Measurements from ENCODE around the gene CLIC3. TPM values are rescaled to one million over a fixed set of nuclear protein-coding genes. Genes with fewer than 3 reads are reported as not detected.

CLIC3 gene
- total and polyA plus RNA-seq, 2 donors (not counting 1 experiment from before 2014, with no cell fraction given), result 1.1 to 1.9 TPM

DNA sequence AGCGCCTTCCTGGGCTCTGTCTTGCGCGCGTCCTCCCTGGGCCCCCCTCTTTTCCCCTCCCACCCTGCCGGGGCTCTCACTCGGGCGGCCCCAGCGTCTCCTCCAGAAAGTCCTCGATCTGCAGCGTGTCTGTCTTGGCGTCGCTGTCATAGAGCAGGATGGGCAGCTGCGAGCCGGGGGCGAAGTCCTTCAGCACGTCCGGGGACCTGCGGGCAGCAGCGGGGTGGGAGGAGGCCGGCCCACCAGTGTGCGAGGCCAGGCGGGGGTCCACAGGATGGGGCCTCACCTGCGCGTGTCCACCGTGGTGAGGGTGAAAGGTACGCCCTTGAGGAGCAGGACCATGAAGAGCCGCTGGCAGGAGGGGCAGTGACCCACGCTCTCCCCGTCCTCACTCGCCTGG lies 1.0 kb downstream of the CLIC3 start:
- Histone ChIP-seq H3K27ac (ENCODE audit: low read length in 2 of 2) (no peak overlapping the region), H3K36me3 (replicated peaks in 1 of 2; ENCODE audit: control extremely low read depth in 1 of 2, control insufficient read depth in 1 of 2, extremely low read depth in 1 of 2, insufficient read depth in 2 of 2, low read length in 1 of 2) (peaks cover 0 to 6% of the 10 kb centered on the region in 2 experiments), H3K4me2 (replicated peaks; ENCODE audit: low read depth, low read length, poor library complexity, severe bottlenecking) (peak overlapping the region; percentile 90), H3K9me3 (ENCODE audit: control extremely low read depth in 1 of 3, control insufficient read depth in 2 of 3, insufficient read depth in 1 of 3, low read length in 2 of 3) (peaks cover 0 to 10% (median 0%) of the 10 kb centered on the region in 3 donors), H3K4me1 (ENCODE audit: control insufficient read depth in 2 of 2, insufficient read depth in 2 of 2, low read length in 2 of 2) (peaks cover 53 to 70% of the 10 kb centered on the region in 2 donors), H3K79me2 (ENCODE audit: control insufficient read depth, insufficient read depth, low read length) (peaks cover 10% of the 10 kb centered on the region), H2AFZ (ENCODE audit: insufficient read depth, low read depth, low read length, poor library complexity, severe bottlenecking) (no peak overlapping the region), H3K9ac (ENCODE audit: low read length) (no peak overlapping the region), H3K4me3 (ENCODE audit: control extremely low read depth in 1 of 5, extremely low read depth in 1 of 5, insufficient read depth in 1 of 5, low read depth in 2 of 5, low read length in 4 of 5) (no peak overlapping the region), H3K27me3 (replicated peaks in 1 of 4; ENCODE audit: control extremely low read depth in 1 of 4, control insufficient read depth in 3 of 4, insufficient read depth in 4 of 4, low read length in 3 of 4) (peaks cover 0 to 4% (median 0%) of the 10 kb centered on the region in 4 experiments), H4K20me1 (ENCODE audit: control insufficient read depth, insufficient read depth, low read length, poor library complexity, severe bottlenecking) (peaks cover 17% of the 10 kb centered on the region)
- TF ChIP-seq, protein P1, sequence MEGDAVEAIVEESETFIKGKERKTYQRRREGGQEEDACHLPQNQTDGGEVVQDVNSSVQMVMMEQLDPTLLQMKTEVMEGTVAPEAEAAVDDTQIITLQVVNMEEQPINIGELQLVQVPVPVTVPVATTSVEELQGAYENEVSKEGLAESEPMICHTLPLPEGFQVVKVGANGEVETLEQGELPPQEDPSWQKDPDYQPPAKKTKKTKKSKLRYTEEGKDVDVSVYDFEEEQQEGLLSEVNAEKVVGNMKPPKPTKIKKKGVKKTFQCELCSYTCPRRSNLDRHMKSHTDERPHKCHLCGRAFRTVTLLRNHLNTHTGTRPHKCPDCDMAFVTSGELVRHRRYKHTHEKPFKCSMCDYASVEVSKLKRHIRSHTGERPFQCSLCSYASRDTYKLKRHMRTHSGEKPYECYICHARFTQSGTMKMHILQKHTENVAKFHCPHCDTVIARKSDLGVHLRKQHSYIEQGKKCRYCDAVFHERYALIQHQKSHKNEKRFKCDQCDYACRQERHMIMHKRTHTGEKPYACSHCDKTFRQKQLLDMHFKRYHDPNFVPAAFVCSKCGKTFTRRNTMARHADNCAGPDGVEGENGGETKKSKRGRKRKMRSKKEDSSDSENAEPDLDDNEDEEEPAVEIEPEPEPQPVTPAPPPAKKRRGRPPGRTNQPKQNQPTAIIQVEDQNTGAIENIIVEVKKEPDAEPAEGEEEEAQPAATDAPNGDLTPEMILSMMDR (IDR thresholded peaks at IDR 0.05), result no peak
- no peak for TF ChIP-seq EZH2 (IDR thresholded peaks at IDR 0.05; ENCODE audit: borderline replicate concordance, insufficient read depth, low read depth, low read length, poor library complexity, severe bottlenecking)
- WGBS (ENCODE audit: insufficient coverage), result 67% methylated on average over 29 of the region's 30 CpGs
- Mint-ChIP-seq H3K27me3 (peaks cover 3% of the 10 kb centered on the region), H3K4me3 (no peak overlapping the region), H3K27ac (peak overlapping the region; percentile 61), H3K4me1 (peaks cover 53% of the 10 kb centered on the region), H3K9me3 (ENCODE audit: insufficient read depth) (no peaks in the 10 kb centered on the region)
- CTCF ChIA-PET, result interaction anchor here (1.2 to 3.4 kb wide), 3 partner anchors 31 to 39 kb away, joined by 4 to 22 read pairs (median 11); partner anchors contain the start of gene ABCA2
- intact Hi-C loops (cut with micrococcal nuclease), result no loop called here
- no peak for ATAC-seq (ENCODE audit: low read depth)
- no peak for DNase-seq
- POLR2A ChIA-PET, result interaction anchor here (1.2 to 1.5 kb wide), 2 partner anchors 32 to 34 kb away, joined by 4 to 5 read pairs; no protein-coding TSS in a partner anchor

DNA sequence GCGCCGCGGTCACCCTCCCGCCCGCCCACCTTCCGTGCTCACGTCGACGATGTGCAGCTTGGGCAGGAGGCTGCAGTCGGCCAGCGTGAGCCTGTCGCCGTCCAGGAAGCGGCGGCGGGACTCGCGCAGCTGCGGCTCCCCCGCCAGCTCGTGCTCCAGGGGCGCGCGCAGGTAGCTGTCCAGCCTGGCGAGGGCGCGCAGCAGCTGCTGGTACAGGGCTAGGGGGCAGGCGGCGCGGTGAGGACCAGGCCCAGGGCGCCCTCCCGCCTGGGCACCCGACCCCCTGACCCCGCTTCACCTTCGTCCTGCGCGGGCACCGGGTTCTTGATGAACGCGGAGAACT lies 1.5 kb downstream of the CLIC3 start:
- Mint-ChIP-seq H3K27ac (no peak overlapping the region), H3K9me3 (ENCODE audit: insufficient read depth) (no peaks in the 10 kb centered on the region), H3K4me1 (peaks cover 48% of the 10 kb centered on the region), H3K4me3 (no peak overlapping the region), H3K27me3 (peaks cover 3% of the 10 kb centered on the region)
- POLR2A ChIA-PET, result interaction anchor here (1.2 kb wide), 1 partner anchor 32 kb away, joined by 4 read pairs; no protein-coding TSS in a partner anchor
- peaks cover 10% of the 10 kb centered on the region for H3K79me2 ChIP-seq (ENCODE audit: control insufficient read depth, insufficient read depth, low read length)
- peaks cover 0 to 10% (median 0%) of the 10 kb centered on the region in 3 donors for H3K9me3 ChIP-seq (ENCODE audit: control extremely low read depth in 1 of 3, control insufficient read depth in 2 of 3, insufficient read depth in 1 of 3, low read length in 2 of 3)
- intact Hi-C loops (cut with micrococcal nuclease), result loop anchor here (5.0 kb wide), 1 partner anchor 513 kb away; the partner anchor contains the start of gene SEC16A
- no peak overlapping the region for H3K4me3 ChIP-seq (ENCODE audit: control extremely low read depth in 1 of 5, extremely low read depth in 1 of 5, insufficient read depth in 1 of 5, low read depth in 2 of 5, low read length in 4 of 5)
- peaks cover 0 to 6% of the 10 kb centered on the region in 2 experiments for H3K36me3 ChIP-seq (replicated peaks in 1 of 2; ENCODE audit: control extremely low read depth in 1 of 2, control insufficient read depth in 1 of 2, extremely low read depth in 1 of 2, insufficient read depth in 2 of 2, low read length in 1 of 2)
- ATAC-seq (ENCODE audit: low read depth), result no peak
- H4K20me1 ChIP-seq (ENCODE audit: control insufficient read depth, insufficient read depth, low read length, poor library complexity, severe bottlenecking), result peaks cover 17% of the 10 kb centered on the region
- H3K9ac ChIP-seq (ENCODE audit: low read length), result no peak overlapping the region
- H3K27ac ChIP-seq (ENCODE audit: low read length in 2 of 2), result no peak overlapping the region
- CTCF ChIA-PET, result interaction anchor here (3.4 kb wide), 1 partner anchor 34 kb away, joined by 22 read pairs; the partner anchor contains the start of gene ABCA2
- H3K4me2 ChIP-seq (replicated peaks; ENCODE audit: low read depth, low read length, poor library complexity, severe bottlenecking), result no peak overlapping the region
- peaks cover 0 to 4% (median 0%) of the 10 kb centered on the region in 4 experiments for H3K27me3 ChIP-seq (replicated peaks in 1 of 4; ENCODE audit: control extremely low read depth in 1 of 4, control insufficient read depth in 3 of 4, insufficient read depth in 4 of 4, low read length in 3 of 4)
- TF ChIP-seq EZH2 (IDR thresholded peaks at IDR 0.05; ENCODE audit: borderline replicate concordance, insufficient read depth, low read depth, low read length, poor library complexity, severe bottlenecking), result no peak
- TF ChIP-seq, protein P1 (IDR thresholded peaks at IDR 0.05), result no peak
- DNase-seq, result no peak
- peaks cover 48 to 65% of the 10 kb centered on the region in 2 donors for H3K4me1 ChIP-seq (ENCODE audit: control insufficient read depth in 2 of 2, insufficient read depth in 2 of 2, low read length in 2 of 2)
- WGBS (ENCODE audit: insufficient coverage), result 60% methylated on average over 40 of the region's 40 CpGs
- H2AFZ ChIP-seq (ENCODE audit: insufficient read depth, low read depth, low read length, poor library complexity, severe bottlenecking), result no peak overlapping the region

All from B cell (primary cell).